Neural progenitor cell (in vitro differentiated cells): ENCODE results near the gene C19orf33.
"Not testable (repeated sequence)": the region's sequence is repeated elsewhere in the genome, so short reads cannot be mapped to it uniquely, and the experiment has no call there.

Experiments used
- CTCF ChIP-seq: fragments of 200-600 bp; sonication (generic); IDR thresholded peaks from 2 replicates; pipeline ENCODE4 v1.5.1; 2017; ENCODE audit warnings: antibody characterized with exemption, mild to moderate bottlenecking
- EZH2phosphoT487 ChIP-seq: fragments of 200-600 bp; sonication (generic); IDR thresholded peaks from 2 replicates; pipeline ENCODE4 v1.6.1; 2017; ENCODE audit warnings: antibody characterized with exemption

- not testable (repeated sequence) for TF ChIP-seq CTCF, EZH2phosphoT487
Observed at GRCh38 chr19:38339011-38339410, 35.0 kb downstream of the C19orf33 start.
